ENCODE measurements around the gene FMNL3.
"Not testable (repeated sequence)": the region's sequence is repeated elsewhere in the genome, so short reads cannot be mapped to it uniquely, and the experiment has no call there.

FMNL3 gene

DNA sequence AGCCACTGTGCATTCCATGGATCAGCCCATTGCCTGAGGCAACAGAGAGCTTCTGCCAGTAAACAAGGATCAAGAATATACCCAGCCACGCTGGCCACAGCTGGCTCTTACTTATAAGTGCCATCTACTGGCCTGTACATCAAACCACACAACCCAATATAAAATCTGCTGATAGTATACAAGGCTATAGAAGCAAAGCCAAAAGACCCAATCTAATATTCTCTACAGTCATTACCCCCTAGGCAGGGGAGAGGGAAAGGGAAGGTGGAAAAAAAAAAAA is 97.4 kb downstream of the FMNL3 start:
- no peak for TF ChIP-seq CEBPB (IDR thresholded peaks at IDR 0.05)
- TF ChIP-seq ZBTB7A (IDR thresholded peaks at IDR 0.05; ENCODE audit: low read depth) = no peak
- TF ChIP-seq NFIC (IDR thresholded peaks at IDR 0.05) = no peak
- TF ChIP-seq TEAD4 (IDR thresholded peaks at IDR 0.05) = no peak
- no peak for TF ChIP-seq TCF12 (IDR thresholded peaks at IDR 0.05; ENCODE audit: low read depth)
- no peak for TF ChIP-seq CREB1 (IDR thresholded peaks at IDR 0.05; ENCODE audit: low read depth)
- TF ChIP-seq, protein P1, sequence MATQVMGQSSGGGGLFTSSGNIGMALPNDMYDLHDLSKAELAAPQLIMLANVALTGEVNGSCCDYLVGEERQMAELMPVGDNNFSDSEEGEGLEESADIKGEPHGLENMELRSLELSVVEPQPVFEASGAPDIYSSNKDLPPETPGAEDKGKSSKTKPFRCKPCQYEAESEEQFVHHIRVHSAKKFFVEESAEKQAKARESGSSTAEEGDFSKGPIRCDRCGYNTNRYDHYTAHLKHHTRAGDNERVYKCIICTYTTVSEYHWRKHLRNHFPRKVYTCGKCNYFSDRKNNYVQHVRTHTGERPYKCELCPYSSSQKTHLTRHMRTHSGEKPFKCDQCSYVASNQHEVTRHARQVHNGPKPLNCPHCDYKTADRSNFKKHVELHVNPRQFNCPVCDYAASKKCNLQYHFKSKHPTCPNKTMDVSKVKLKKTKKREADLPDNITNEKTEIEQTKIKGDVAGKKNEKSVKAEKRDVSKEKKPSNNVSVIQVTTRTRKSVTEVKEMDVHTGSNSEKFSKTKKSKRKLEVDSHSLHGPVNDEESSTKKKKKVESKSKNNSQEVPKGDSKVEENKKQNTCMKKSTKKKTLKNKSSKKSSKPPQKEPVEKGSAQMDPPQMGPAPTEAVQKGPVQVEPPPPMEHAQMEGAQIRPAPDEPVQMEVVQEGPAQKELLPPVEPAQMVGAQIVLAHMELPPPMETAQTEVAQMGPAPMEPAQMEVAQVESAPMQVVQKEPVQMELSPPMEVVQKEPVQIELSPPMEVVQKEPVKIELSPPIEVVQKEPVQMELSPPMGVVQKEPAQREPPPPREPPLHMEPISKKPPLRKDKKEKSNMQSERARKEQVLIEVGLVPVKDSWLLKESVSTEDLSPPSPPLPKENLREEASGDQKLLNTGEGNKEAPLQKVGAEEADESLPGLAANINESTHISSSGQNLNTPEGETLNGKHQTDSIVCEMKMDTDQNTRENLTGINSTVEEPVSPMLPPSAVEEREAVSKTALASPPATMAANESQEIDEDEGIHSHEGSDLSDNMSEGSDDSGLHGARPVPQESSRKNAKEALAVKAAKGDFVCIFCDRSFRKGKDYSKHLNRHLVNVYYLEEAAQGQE (IDR thresholded peaks at IDR 0.05; ENCODE audit: low read depth) = no peak
- no peak for TF ChIP-seq TAF1 (IDR thresholded peaks at IDR 0.05; ENCODE audit: low read depth)
- no peak for TF ChIP-seq EP300 (IDR thresholded peaks at IDR 0.05; ENCODE audit: borderline replicate concordance)
- TF ChIP-seq RAD21 (IDR thresholded peaks at IDR 0.05; ENCODE audit: low read depth) = no peak
- no peak for TF ChIP-seq FOXM1 (IDR thresholded peaks at IDR 0.05; ENCODE audit: borderline replicate concordance, low read depth)
- TF ChIP-seq EGR1 (IDR thresholded peaks at IDR 0.05) = no peak
- TF ChIP-seq, protein P2, sequence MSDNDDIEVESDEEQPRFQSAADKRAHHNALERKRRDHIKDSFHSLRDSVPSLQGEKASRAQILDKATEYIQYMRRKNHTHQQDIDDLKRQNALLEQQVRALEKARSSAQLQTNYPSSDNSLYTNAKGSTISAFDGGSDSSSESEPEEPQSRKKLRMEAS (IDR thresholded peaks at IDR 0.05) = no peak

DNA sequence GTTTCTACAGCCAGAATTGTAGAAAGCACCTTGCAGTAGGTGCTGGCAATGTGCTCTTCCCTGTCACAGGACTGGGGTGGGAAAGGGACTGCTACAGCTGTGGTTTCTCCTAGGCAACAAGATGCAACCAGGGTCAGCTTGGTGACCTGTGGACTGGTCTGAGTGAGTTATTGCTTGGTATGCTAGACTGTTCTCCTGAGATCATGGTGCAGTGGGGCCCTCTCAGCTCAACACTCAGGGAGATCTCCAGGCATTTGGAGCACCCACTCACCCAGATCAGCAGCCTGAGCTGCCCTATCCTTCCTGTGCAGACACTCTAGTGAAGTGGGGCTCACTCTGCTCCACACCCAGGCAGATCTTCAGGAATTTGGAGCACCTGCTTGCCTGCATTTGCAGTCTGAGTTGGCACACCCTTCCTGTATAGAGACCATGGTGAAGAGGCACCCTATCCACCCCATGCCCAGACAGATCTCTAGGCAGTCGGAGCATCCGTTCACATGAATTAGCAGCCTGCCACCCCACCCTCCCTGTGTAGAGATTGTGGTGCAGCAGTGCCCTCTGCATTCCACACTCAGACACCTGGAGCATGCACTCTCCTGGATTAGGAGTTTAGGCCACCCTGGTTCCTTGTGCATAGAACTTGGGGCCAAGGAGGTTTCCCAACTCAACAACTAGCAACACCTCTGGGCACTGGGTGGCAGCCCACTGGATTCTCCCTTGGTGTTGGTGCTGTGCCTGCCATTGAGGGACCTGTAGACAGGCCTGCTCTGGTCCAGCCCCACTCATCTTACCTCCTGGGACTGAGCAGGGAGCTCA is 97.9 kb downstream of the FMNL3 start:
- TF ChIP-seq RAD21 (IDR thresholded peaks at IDR 0.05; ENCODE audit: low read depth) = no peak
- TF ChIP-seq FOXM1 (IDR thresholded peaks at IDR 0.05; ENCODE audit: borderline replicate concordance, low read depth) = no peak
- TF ChIP-seq EP300 (IDR thresholded peaks at IDR 0.05; ENCODE audit: borderline replicate concordance) = no peak
- no peak for TF ChIP-seq TEAD4 (IDR thresholded peaks at IDR 0.05)
- TF ChIP-seq NFIC (IDR thresholded peaks at IDR 0.05) = no peak
- TF ChIP-seq CREB1 (IDR thresholded peaks at IDR 0.05; ENCODE audit: low read depth) = no peak
- no peak for TF ChIP-seq TAF1 (IDR thresholded peaks at IDR 0.05; ENCODE audit: low read depth)
- TF ChIP-seq EGR1 (IDR thresholded peaks at IDR 0.05) = no peak

DNA sequence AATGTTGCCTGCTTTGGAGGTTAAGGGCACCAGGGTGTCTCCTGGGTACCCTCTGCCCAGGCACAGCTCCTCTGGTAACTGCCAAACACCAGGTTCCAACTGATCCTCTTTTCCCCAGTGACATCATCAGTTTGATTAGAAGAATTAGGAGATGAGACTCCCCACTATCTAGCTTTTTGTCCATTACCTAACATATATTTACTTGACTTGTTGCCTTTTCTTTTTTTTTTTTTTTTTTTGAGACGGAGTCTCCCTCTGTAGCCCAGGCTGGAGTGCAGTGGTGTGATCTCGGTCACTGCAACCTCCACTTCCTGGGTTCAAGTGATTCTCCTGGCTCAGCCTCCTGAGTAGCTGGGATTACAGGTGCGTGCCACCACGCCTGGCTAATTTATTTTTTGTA is 101.7 kb downstream of the FMNL3 start, which contains the start of gene FAM186B:
FAM186B (minus strand) TSS at position 101 of the 400 bp plus-strand sequence. CDS start 162 bp downstream, outside the sequence.
- TF ChIP-seq CEBPB (IDR thresholded peaks at IDR 0.05); EGR1 (IDR thresholded peaks at IDR 0.05); TAF1 (IDR thresholded peaks at IDR 0.05; ENCODE audit: low read depth): not testable (repeated sequence)

DNA sequence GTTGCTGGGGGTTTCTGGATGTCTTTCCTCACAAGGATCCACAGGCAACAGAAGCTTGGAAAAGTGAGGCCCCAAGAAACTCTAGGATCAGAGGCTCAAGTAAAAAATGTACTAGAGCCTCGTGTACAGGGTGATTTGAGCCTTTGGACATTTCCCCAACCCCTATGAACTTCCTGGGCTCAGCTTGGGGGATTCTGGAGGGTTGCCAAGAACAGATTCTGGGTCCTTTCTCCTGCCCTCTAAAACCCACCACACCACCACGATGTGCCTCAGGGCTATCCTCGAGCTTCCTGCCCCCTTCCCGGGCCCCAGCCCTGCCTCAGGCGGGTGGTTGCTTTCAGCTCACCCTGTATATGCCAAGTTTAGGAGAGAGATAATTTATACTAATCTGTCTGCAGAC is 102.3 kb downstream of the FMNL3 start:
- TF ChIP-seq TEAD4 (IDR thresholded peaks at IDR 0.05) = no peak
- TF ChIP-seq, protein P2 (IDR thresholded peaks at IDR 0.05) = no peak
- TF ChIP-seq, protein P3, sequence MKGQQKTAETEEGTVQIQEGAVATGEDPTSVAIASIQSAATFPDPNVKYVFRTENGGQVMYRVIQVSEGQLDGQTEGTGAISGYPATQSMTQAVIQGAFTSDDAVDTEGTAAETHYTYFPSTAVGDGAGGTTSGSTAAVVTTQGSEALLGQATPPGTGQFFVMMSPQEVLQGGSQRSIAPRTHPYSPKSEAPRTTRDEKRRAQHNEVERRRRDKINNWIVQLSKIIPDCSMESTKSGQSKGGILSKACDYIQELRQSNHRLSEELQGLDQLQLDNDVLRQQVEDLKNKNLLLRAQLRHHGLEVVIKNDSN (IDR thresholded peaks at IDR 0.05) = no peak

DNA sequence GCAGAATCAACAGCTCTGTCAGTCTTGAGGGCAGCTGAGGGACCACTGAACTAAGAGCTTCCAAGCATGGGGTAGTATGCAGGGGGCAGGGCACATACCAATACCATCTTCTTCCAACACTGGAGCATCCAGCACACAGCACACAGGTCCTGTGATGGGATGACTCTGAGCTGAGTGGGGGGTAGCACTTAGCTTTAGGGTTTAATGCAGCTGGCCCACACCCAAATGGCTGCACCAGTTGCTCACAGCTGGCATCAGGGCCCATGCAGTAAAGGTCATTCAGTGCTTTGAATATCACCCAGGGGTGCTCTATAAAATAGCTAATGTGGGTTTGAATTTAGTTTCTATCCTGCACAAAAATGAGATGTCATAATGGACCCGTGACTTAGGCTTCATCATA is 103.5 kb downstream of the FMNL3 start:
- TF ChIP-seq RAD21 (IDR thresholded peaks at IDR 0.05; ENCODE audit: low read depth) (no peak), NFIC (IDR thresholded peaks at IDR 0.05) (no peak), CEBPB (IDR thresholded peaks at IDR 0.05) (no peak), TAF1 (IDR thresholded peaks at IDR 0.05; ENCODE audit: low read depth) (no peak), TEAD4 (IDR thresholded peaks at IDR 0.05) (no peak), EGR1 (IDR thresholded peaks at IDR 0.05) (no peak), CREB1 (IDR thresholded peaks at IDR 0.05; ENCODE audit: low read depth) (no peak), EP300 (IDR thresholded peaks at IDR 0.05; ENCODE audit: borderline replicate concordance) (no peak), FOXM1 (IDR thresholded peaks at IDR 0.05; ENCODE audit: borderline replicate concordance, low read depth) (no peak), YY1 (IDR thresholded peaks at IDR 0.05; ENCODE audit: low read depth) (no peak), TCF12 (IDR thresholded peaks at IDR 0.05; ENCODE audit: low read depth) (no peak)
- TF ChIP-seq, protein P2 (IDR thresholded peaks at IDR 0.05) = no peak
- TF ChIP-seq, protein P3 (IDR thresholded peaks at IDR 0.05) = no peak
- TF ChIP-seq, protein P1 (IDR thresholded peaks at IDR 0.05; ENCODE audit: low read depth) = no peak

DNA sequence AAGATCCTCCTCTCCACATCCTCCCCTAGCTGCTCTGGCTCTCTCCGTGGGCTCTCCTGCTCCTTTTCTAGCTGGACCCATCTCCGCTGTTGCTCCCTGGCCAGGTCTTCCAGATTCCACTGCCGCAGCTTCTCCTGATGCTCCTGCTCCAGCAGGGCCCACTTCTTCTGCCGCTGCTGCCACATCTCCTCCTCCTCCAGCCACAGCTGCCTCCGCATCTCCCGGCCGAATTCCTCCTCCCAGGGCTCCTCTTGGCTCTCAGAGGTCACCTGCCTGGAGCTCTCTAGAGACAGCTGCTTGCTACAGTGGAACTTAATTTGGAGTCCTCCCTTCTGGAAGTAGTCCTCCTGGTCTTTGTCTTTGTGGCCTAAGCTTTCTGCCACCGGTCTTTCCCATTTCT is 107.2 kb downstream of the FMNL3 start:
- no peak for TF ChIP-seq FOXM1 (IDR thresholded peaks at IDR 0.05; ENCODE audit: borderline replicate concordance, low read depth)
- no peak for TF ChIP-seq CREB1 (IDR thresholded peaks at IDR 0.05; ENCODE audit: low read depth)
- no peak for TF ChIP-seq NFIC (IDR thresholded peaks at IDR 0.05)
- no peak for TF ChIP-seq TEAD4 (IDR thresholded peaks at IDR 0.05)
- TF ChIP-seq YY1 (IDR thresholded peaks at IDR 0.05; ENCODE audit: low read depth) = no peak
- TF ChIP-seq, protein P1 (IDR thresholded peaks at IDR 0.05; ENCODE audit: low read depth) = no peak
- TF ChIP-seq, protein P3 (IDR thresholded peaks at IDR 0.05) = no peak
- TF ChIP-seq TAF1 (IDR thresholded peaks at IDR 0.05; ENCODE audit: low read depth) = no peak
- TF ChIP-seq TCF12 (IDR thresholded peaks at IDR 0.05; ENCODE audit: low read depth) = no peak
- no peak for TF ChIP-seq EP300 (IDR thresholded peaks at IDR 0.05; ENCODE audit: borderline replicate concordance)
- no peak for TF ChIP-seq EGR1 (IDR thresholded peaks at IDR 0.05)
- TF ChIP-seq, protein P2 (IDR thresholded peaks at IDR 0.05) = no peak
- no peak for TF ChIP-seq RAD21 (IDR thresholded peaks at IDR 0.05; ENCODE audit: low read depth)
- TF ChIP-seq CEBPB (IDR thresholded peaks at IDR 0.05) = no peak
- no peak for TF ChIP-seq ZBTB7A (IDR thresholded peaks at IDR 0.05; ENCODE audit: low read depth)

All from Ishikawa (cell line).